GM18873 (cell line): ENCODE data around the gene DDX1.

Experiments
- ATAC-seq: cut with Tn5 transposase; IDR thresholded peaks from one replicate; pipeline ENCODE4 v1.9.1; 2021; ENCODE audit warnings: mild to moderate bottlenecking, moderate library complexity, moderate number of reproducible peaks; ENCODE audit not compliant: unreplicated experiment, low FRiP score

Gene DDX1

GRCh38 chr2:15642011-15642814 lies 50.5 kb downstream of the DDX1 start:
- ATAC-seq: no peak

- no peak for ATAC-seq
These were observed 51.3 kb downstream of the DDX1 start for GRCh38 chr2:15642815-15643500.

- no peak for ATAC-seq
These were observed 52.3 kb downstream of the DDX1 start for GRCh38 chr2:15643791-15644585.

GRCh38 chr2:15645300-15645699 lies 53.6 kb downstream of the DDX1 start:
- no peak for ATAC-seq

- no peak for ATAC-seq
These were observed 54.2 kb downstream of the DDX1 start for GRCh38 chr2:15645720-15646385.

- no peak for ATAC-seq
These were observed 55.0 kb downstream of the DDX1 start for GRCh38 chr2:15646661-15647060.

GRCh38 chr2:15647622-15648590 lies 56.2 kb downstream of the DDX1 start:
- ATAC-seq: no peak

- no peak for ATAC-seq
These were observed 57.2 kb downstream of the DDX1 start for GRCh38 chr2:15648593-15649525.

- no peak for ATAC-seq
These were observed 58.0 kb downstream of the DDX1 start for GRCh38 chr2:15649561-15650255.

- no peak for ATAC-seq
These were observed 59.1 kb downstream of the DDX1 start for GRCh38 chr2:15650616-15651366.

- ATAC-seq: no peak
These were observed 59.7 kb downstream of the DDX1 start for GRCh38 chr2:15651367-15651727.

- no peak for ATAC-seq
These were observed 60.6 kb downstream of the DDX1 start for GRCh38 chr2:15652252-15652651.

- no peak for ATAC-seq
These were observed 61.1 kb downstream of the DDX1 start for GRCh38 chr2:15652801-15653200.

GRCh38 chr2:15653806-15654726 lies 62.4 kb downstream of the DDX1 start:
- no peak for ATAC-seq

- ATAC-seq: no peak
These were observed 63.0 kb downstream of the DDX1 start for GRCh38 chr2:15654727-15655073.
